GM18526 (cell line): ENCODE results near the gene PIWIL4.

Experiments used
- POLR2A ChIP-seq: IDR thresholded peaks from 3 replicates; pipeline ENCODE4 v1.6.1; 2011; ENCODE audit not compliant: insufficient read length; ENCODE audit errors: extremely low read depth

Gene PIWIL4

DNA sequence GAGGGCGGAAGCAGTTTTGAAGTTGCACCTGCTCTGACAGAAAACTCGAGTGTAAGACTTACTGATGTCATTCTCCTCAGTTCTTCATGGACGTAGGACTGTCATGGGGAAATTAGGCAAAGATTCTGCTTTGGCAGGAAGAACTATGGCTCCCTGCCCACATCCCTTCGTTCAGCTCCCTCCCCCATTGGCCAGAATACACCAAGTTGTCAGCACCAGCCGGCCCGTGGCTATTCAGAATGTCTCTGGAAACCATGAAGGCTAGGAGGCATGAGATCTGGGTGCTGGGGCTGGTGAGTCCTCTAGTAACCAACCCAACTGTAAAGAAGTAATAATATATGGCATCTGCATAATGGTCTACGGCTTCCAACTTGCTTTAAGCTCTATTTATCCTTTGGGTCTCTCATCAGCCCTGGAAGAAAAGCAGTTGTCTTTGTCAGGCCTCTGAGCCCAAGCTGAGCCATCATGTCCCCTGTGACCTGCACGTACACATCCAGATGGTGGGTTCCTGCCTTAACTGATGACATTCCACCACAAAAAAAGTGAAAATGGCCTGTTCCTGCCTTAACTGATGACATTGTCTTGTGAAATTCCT, 74.1 kb downstream of the PIWIL4 start:
- TF ChIP-seq POLR2A: no peak

DNA sequence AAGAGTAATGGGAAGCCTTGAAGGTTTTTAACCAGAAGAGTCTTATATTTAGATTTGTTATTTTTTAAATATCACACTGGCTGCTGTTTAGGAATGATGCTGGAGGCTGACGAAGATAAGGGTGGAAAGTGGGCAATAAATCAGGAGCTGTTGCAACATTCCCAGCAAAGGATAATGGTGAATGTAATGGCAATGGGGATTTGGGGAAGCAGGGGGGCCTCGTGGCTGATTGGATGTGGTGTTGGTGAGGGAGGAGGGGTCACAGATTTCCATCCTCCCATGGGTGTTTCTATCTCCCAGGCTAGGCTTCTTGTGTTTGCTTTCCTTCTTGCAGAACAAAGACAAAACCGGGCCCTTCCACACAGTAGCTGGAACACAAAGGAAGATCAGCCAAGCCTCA, 80.8 kb downstream of the PIWIL4 start:
- TF ChIP-seq POLR2A: no peak

DNA sequence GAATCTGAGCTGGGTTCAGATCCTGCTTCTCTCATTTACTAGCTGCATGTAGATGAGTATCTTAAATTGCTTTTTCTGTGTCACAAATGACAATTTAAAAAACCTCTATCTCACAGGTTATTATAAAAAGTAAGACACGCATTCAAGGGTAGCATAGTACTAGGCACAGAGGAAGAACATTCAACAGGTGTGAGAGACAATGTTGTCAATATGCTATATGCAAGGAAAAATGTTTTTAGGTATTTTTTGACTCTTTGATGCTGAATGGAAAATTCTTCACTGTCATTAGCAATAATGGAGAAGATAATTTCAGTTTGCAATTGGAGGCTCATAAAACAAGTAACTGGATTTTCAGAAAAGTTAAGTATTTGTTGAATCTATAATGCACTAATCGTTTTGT, 81.6 kb downstream of the PIWIL4 start:
- TF ChIP-seq POLR2A: no peak

DNA sequence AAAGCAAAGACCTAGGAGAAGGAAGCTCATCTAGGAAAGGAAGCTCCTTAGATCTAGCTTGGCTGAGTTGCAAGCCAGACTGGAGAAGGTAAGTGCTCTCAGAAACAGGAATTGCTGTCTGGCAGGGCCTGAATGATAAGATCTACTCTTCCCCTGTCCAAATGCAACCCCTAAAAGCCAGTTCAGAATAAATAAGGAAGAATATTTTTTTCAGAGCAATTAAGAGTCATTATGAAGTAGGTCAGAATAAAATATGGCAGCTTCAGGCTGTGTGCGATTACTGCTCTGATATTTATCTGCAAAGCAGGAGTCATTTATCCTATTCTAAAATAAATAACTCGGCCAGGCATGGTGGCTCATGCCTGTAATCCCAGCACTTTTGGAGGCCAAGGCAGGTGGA, 82.1 kb downstream of the PIWIL4 start:
- TF ChIP-seq POLR2A: no peak

DNA sequence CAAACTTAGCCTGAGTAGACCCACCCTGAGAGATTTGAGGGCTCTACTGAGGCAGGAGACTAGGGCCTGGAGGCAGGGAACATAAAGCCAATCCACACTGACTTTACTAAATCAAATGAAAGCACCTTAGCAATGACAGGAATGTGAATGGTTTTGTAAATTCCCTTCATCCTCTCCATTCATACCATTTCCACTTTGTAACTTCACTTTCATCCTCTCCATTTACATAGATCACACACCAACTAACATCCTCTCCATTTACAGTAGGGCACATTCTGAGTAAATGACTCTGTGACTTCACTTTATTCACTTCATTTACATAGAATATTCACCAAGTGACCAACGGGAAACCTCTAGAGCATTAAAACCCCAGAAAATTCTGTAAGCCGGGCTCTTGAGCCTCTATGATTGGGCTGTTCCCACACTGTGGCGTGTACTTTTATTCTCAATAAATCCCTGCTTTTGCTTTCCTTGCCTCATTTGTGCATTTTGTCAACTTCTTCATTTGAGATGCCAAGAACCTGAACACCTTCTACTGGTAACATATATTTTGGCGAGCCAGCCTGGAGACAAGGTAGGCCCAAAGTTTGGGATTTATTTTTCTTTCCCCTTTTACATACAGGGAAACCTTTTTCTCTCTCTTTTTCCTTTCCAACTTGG, 82.9 kb downstream of the PIWIL4 start:
- TF ChIP-seq POLR2A: no peak

DNA sequence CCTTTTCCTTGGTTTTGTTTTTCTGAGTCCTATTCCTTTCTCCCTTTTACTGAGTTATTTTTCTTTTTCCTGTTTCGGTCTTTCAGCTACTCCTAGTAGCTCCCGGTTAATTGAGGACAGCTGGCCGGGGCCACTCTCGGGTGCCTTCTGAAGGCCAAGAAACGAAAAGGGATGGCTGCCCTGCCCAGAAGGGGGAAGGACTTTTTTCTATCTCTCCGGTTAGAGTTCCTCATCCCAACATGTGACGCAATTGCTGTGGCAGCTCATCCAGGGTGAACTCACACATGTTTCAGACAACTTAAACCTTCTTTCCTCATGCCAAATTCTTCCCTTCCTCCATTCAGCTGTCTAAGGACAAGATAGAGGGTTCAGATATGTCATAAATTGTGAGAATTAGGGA, 83.6 kb downstream of the PIWIL4 start:
- TF ChIP-seq POLR2A: no peak

DNA sequence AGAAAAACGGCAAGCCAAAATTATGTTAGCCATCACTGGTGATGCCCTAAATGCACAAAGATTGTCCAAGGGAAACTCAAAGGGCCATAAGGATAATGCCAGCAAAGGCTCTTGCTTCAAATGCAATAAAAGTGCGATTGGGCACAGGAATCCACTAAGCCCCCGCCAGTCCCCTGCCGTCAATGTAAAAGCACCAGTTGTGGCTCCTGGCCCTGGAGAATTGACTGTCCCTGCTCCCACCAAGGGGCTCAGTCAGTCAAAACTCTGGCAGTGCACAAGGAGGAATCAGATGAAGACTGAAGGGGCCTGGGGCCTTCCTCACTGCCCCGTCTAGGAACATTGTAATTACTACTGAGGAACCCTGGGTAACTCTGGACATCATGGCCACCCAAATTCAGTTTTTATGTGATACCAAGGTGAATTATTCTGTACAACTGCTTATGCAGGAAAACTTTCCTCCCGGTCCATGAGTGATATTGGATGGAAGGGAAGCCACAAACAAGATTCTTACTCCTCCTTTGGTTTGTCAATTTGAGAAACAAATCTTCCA, 85.6 kb downstream of the PIWIL4 start:
- no peak for TF ChIP-seq POLR2A

DNA sequence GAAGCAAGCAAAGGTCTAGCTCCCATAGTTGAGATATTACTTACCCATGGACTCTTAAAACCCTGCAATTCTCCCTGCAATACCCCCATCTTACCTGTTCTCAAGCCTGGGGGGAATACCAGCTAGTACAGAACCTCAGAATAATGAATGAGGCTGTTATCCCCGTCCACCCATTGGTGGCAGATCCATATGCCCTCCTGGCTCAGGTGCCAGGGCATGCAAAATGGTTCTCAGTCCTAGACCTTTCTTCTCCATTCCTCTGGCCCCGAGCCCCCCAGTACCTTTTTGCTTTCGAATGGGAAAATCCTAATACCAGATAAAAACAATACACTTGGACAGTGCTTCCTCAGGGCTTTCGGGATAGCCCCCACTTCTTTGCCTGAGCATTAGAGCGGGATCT, 86.4 kb downstream of the PIWIL4 start:
- TF ChIP-seq POLR2A: no peak

DNA sequence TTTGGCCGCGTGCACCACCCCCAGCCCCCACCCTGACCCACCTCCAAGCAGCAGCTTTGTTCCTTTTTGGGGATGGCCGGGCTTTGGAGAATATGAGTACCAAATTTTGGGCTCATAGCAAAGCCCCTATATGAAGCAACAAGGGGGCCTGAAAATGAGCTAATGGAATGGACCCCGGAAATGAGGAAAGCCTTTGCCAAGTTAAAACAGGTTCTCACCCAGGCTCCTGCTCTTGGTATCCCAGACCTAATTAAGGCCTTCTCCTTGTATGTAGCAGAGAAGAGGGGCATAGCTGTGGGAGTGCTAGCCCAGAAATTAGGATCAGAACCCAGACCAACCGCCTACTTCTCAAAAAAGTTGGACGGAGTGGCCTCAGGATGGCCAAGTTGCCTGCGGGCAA, 87.0 kb downstream of the PIWIL4 start:
- TF ChIP-seq POLR2A: no peak

DNA sequence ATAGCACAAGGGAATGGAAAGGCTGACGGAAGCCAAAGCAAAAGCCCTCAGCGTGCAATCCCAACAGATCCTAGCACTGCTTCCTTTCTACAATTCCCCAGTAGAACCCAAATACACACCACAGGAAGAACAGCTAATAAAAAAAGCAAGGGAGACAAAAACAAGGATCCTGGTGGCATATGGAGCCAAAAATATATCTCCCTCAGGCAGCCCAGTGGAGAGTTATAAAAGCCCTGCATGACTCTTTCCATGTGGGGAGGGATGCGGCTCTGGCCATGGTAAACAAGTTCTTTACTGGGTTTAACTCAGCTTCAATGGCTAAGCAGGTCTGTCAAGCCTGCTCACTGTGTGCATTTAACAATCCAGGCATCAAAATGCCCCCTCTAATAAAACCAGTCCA, 88.1 kb downstream of the PIWIL4 start:
- no peak for TF ChIP-seq POLR2A

DNA sequence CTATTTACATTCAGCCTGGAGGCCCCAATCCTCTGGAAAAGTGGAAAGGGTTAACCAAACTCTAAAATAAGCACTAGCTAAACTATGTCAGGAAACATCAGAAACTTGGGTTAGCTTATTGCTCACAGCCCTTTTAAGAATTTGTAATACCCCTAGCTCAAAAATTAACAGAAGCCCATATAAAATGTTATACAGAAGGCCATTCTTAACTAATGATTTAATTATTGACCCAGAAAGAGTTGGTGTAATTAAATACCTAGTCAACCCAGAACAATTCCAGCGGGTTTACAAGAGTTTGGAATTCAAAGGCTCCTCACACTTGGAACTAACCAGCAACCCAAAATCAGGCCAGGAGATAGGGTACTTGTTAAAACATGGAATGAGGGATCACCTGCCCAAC, 88.8 kb downstream of the PIWIL4 start:
- no peak for TF ChIP-seq POLR2A

DNA sequence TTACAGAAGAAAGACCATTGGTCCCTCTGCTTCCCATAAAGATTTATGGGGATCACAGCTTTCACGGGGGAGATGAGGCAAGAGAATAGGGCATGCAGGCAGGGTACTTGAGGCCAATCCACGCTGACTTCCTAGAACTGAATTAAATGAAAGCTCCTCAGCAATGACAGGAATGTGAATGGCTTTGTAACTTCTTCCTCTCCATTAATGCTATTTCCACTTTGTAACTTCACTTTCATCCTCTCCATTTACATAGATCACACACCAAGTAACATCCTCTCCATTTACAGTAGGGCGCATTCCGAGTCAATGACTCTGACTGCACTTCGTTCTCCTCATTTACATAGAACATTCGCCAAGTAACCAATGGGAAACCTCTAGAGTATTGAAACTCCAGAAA, 89.8 kb downstream of the PIWIL4 start:
- no peak for TF ChIP-seq POLR2A

DNA sequence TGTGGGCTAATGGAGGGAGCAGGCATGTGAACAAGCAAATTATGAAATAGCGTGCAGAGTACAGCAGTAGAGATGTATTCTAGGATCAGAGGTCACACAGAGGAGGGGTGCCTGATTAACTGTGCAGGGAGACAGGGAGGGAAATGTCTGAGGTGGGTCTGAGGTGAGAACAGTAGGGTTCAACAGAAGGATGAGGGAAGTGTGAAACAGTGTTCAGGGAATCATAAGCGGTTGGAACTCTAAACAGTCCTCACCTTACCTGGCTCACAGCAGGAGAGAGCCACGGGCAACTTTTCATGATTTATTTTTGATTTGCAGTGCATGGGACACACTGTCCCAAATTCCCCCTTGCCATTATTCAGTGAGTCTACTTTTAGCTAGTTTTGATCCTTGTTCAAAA, 90.5 kb downstream of the PIWIL4 start:
- TF ChIP-seq POLR2A: no peak

DNA sequence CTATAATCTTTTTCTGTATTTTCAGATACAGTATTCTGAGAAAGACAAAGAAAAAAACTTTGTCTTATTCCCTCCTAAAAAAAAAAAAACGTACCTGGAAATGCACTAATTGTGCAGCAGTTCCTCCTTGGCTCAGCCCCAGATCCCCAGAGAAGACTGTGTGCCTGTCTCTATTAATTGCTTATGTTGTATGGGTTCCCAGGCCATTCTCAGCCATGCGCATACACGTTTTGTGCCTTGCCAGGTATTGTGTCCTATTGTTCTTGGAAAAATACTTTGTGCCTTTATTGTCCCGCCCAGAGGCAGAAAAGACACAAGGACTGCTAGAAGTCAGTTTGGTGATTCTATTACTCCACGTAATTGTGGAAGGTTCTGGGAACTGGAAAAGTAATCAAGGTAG, 91.2 kb downstream of the PIWIL4 start:
- TF ChIP-seq POLR2A: no peak

DNA sequence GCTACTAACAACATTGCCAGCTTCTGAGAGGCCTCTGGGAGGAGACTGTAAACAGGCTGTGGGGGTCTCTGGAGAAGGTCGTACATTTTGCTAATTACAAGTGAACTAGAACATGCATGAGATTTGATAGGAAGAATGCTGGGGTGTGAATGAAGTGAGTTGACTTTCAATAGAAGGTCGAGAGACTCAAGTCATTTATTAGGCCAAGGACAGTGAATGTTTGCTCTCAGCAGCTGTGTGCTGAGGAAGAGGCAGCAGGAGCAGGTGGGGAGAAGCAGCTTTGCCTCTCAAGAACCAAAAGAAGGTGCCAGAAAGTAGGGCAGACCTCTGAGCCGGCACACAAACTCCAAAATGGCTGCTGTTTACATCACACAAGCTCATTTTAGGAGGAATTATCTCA, 91.7 kb downstream of the PIWIL4 start:
- TF ChIP-seq POLR2A: no peak

DNA sequence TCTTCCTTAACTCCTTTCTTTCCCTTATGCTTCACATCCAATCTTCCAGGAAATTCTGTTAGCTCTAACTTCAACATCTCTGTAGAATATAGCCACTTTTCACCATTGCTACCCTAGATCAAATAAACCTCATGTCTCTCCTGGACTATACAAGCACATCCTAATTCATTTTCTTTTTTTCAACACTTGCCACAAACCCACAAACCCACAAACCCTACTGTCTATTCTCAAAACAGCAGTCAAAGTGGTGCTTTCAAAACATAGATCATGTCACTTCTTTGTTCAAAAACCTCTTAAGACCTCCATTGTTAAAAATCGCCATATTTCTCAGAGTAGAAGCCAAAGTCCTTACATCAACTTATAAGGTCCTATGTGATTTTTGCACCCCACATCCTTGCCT, 94.3 kb downstream of the PIWIL4 start:
- TF ChIP-seq POLR2A: no peak
